DMS 273 (cell line): Measurements from ENCODE around the gene CDKN1C.
"Not testable (repeated sequence)": the region's sequence is repeated elsewhere in the genome, so short reads cannot be mapped to it uniquely, and the experiment has no call there.

ENCODE experiments used
- DNase-seq: peaks from one replicate; lab custom pipeline; 2025; ENCODE audit not compliant: unreplicated experiment; lab: John Stamatoyannopoulos, UW

CDKN1C gene

GRCh38 chr11:2909133-2909902 lies 23.7 kb upstream of the CDKN1C start:
- DNase-seq = no peak

GRCh38 chr11:2908130-2908529 lies 22.6 kb upstream of the CDKN1C start:
- no peak for DNase-seq

GRCh38 chr11:2905299-2905698 lies 19.7 kb upstream of the CDKN1C start:
- not testable (repeated sequence) for DNase-seq

- DNase-seq = peak; percentile 35
These were observed 18.8 kb upstream of the CDKN1C start for GRCh38 chr11:2904153-2905052.

- DNase-seq = no peak
These were observed 18.1 kb upstream of the CDKN1C start for GRCh38 chr11:2903672-2904011.

GRCh38 chr11:2902784-2903671 lies 17.5 kb upstream of the CDKN1C start:
- DNase-seq = no peak

- DNase-seq = peak; percentile 90
These were observed 16.5 kb upstream of the CDKN1C start for GRCh38 chr11:2901854-2902783.

- no peak for DNase-seq
These were observed 15.7 kb upstream of the CDKN1C start for GRCh38 chr11:2901196-2901796.

GRCh38 chr11:2899080-2899783 lies 13.7 kb upstream of the CDKN1C start:
- DNase-seq = no peak

- DNase-seq = no peak
These were observed 12.9 kb upstream of the CDKN1C start for GRCh38 chr11:2898366-2899079.

GRCh38 chr11:2897048-2897447 lies 11.5 kb upstream of the CDKN1C start:
- no peak for DNase-seq

GRCh38 chr11:2896047-2896446 lies 10.5 kb upstream of the CDKN1C start:
- no peak for DNase-seq

GRCh38 chr11:2893935-2894334 lies 8.4 kb upstream of the CDKN1C start:
- DNase-seq = no peak

- DNase-seq = peak; percentile 39
These were observed 7.5 kb upstream of the CDKN1C start for GRCh38 chr11:2892967-2893528.

GRCh38 chr11:2892215-2892966 lies 6.8 kb upstream of the CDKN1C start:
- DNase-seq = peak; percentile 76

- DNase-seq = peak; percentile 45
These were observed 6.0 kb upstream of the CDKN1C start for GRCh38 chr11:2891326-2892214.
